ENCODE data around the gene CTNNAL1. TPM values are rescaled to one million over a fixed set of nuclear protein-coding genes. Genes with fewer than 3 reads are reported as not detected.
"Not testable (repeated sequence)": the region's sequence is repeated elsewhere in the genome, so short reads cannot be mapped to it uniquely, and the experiment has no call there.

The CTNNAL1 gene
- total RNA-seq, 1 donor from 2014 or later = 35.2 TPM

DNA sequence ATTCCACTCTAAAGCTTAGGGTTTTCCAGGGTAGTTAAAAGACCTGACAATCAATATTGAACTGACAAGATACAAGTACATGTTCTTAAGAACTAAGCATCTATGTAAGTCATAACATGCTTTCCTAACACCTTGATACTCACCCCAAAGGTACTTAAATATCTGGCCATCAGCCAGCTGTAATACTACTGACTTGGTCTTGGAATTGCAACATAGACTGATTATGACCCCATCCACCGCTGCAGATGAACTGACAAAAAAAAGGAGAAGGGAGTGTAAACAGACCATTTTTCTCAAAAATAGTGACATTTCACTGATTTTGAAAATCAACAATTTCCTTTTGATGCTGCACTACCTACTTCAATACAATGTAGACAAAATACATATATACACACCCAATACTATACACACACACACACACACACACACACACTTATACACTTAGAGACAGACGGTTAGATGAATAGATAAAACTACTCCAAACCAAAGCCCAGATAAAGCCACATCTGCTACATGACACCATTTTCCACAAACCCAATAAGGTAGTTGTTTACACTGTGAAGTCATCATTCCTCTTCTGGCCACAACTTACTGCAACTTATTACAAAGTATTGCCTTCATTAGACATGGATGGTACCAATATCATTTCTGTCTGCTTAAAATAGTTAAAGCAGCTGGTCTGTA is 109.7 kb downstream of the CTNNAL1 start:
- no peak for TF ChIP-seq CTCF (IDR thresholded peaks at IDR 0.05)
- no peak for ATAC-seq
- H3K36me3 ChIP-seq = peaks cover 96% of the 10 kb centered on the region

DNA sequence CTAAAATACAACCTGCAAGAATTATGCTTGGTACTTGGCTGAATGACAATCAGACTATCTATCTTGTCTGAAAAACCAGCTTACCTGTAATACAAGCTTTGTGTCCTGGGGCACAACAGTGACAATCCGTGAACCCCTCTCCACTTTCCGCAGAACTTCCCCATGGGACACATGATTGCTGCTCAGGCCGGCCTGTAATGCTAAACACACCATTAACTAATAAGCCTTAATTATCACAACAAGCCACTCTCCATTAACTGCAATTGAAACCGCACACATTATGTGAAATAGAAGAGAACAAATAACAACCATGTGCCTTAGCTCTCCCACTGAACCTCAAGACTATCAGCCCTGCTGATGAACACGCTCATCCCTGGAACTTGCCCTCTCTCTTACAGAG is 113.1 kb downstream of the CTNNAL1 start:
- no peak for TF ChIP-seq CTCF (IDR thresholded peaks at IDR 0.05)
- H3K27ac ChIP-seq = no peak overlapping the region
- H3K36me3 ChIP-seq = peaks cover 96% of the 10 kb centered on the region
- no peaks in the 10 kb centered on the region for H3K4me1 ChIP-seq
- intact Hi-C loops (cut with DNase I) = no loop called here
- no peaks in the 10 kb centered on the region for H3K27me3 ChIP-seq (ENCODE audit: low read depth)
- ATAC-seq (no peak), DNase-seq (no peak)
- no peaks in the 10 kb centered on the region for H3K9me3 ChIP-seq
- no peak overlapping the region for H3K4me3 ChIP-seq

More for the DNA sequence above, 109.7 kb downstream of the CTNNAL1 start:
- H3K9me3 ChIP-seq = no peaks in the 10 kb centered on the region
- no peak overlapping the region for H3K4me3 ChIP-seq
- DNase-seq = no peak
- no peaks in the 10 kb centered on the region for H3K27me3 ChIP-seq (ENCODE audit: low read depth)
- no peak overlapping the region for H3K27ac ChIP-seq
- no peaks in the 10 kb centered on the region for H3K4me1 ChIP-seq
- intact Hi-C loops (cut with DNase I) = no loop called here

GRCh38 chr9:108899023-108899695 is 114.1 kb downstream of the CTNNAL1 start:
- DNase-seq; H3K27me3 ChIP-seq (ENCODE audit: low read depth); H3K27ac ChIP-seq; H3K4me1 ChIP-seq; H3K4me3 ChIP-seq; ATAC-seq; intact Hi-C loops (cut with DNase I); H3K9me3 ChIP-seq: not testable (repeated sequence)
- H3K36me3 ChIP-seq = peaks cover 96% of the 10 kb centered on the region

GRCh38 chr9:108897324-108898096 is 115.8 kb downstream of the CTNNAL1 start:
- DNase-seq = no peak
- Histone ChIP-seq H3K27ac (no peak overlapping the region), H3K27me3 (ENCODE audit: low read depth) (no peaks in the 10 kb centered on the region), H3K36me3 (peaks cover 97% of the 10 kb centered on the region), H3K4me1 (no peaks in the 10 kb centered on the region), H3K9me3 (no peaks in the 10 kb centered on the region), H3K4me3 (no peak overlapping the region)
- no peak for ATAC-seq
- intact Hi-C loops (cut with DNase I) = no loop called here
- TF ChIP-seq CTCF (IDR thresholded peaks at IDR 0.05) = no peak

DNA sequence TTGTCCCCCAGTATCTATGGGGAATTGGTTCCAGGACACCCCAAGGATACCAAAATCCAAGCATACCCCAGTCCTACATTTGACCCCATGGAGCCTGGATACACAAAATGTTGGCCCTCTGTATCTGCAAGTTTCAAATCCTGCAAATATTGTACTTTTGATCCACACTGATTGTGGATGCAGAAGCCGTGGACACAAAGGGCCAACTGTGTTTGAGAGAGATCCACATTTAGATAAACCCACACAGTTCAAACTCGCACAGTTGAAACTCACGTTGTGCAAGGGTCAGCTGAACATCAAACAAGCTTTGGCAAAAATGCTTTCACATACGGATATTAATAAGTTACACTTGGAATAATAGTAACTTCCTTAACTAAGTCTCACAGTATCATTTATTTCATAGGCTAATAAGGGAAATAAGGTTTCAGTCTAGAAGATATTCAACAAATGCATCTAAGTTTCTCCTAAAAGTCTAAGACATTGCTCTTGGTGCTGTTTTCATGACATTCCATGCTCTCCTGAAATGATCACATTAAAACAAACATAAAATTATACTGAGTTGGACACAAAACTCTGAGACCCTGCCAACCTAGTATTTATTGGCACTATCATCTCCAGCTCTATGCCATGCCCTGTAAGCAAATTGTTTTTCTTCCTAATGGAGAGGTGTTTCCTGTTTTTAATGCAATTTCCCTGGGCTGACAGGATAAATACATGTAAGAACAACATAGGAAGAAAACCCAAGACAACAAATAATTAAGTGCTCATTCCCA is 118.9 kb downstream of the CTNNAL1 start:
- Histone ChIP-seq H3K36me3 (peaks cover 100% of the 10 kb centered on the region), H3K9me3 (no peaks in the 10 kb centered on the region), H3K27me3 (ENCODE audit: low read depth) (no peaks in the 10 kb centered on the region), H3K4me1 (no peaks in the 10 kb centered on the region), H3K4me3 (no peak overlapping the region), H3K27ac (no peak overlapping the region)
- TF ChIP-seq CTCF (IDR thresholded peaks at IDR 0.05) = no peak
- ATAC-seq = no peak
- intact Hi-C loops (cut with DNase I) = no loop called here
- no peak for DNase-seq

Small RNAs within 50 kb of the gene (microRNA-seq; reads per million reads assigned to microRNA genes)
- 112 reads per million, percentile 54 among the genes with 10 or more reads in this experiment for gene MIR32 (ENCODE audit: borderline number of aligned reads)

Other genes with a start within 250 kb of the CTNNAL1 start
- not detected for gene ACTL7B, start 157.5 kb downstream of the CTNNAL1 start, total RNA-seq
- gene ACTL7A, start 151.2 kb downstream of the CTNNAL1 start, total RNA-seq = not detected
- gene ELP1, start 79.4 kb downstream of the CTNNAL1 start, total RNA-seq = 25.3 TPM
- 16.5 TPM for gene ABITRAM, start 79.1 kb downstream of the CTNNAL1 start, total RNA-seq
- gene TMEM245, start 106.4 kb upstream of the CTNNAL1 start, total RNA-seq = 85.7 TPM
- gene FRRS1L, start 153.8 kb upstream of the CTNNAL1 start, total RNA-seq = 0.06 TPM

Measured in lower lobe of right lung (tissue), 2 donors.